T-helper 1 cell (primary cell): Measurements from ENCODE around the gene EYS.

Experiments used
- DNase-seq, 5 donors: peaks; one replicate each; pipeline ENCODE4 v3.0.0-alpha.2; 2012 to 2020

Gene EYS

DNA sequence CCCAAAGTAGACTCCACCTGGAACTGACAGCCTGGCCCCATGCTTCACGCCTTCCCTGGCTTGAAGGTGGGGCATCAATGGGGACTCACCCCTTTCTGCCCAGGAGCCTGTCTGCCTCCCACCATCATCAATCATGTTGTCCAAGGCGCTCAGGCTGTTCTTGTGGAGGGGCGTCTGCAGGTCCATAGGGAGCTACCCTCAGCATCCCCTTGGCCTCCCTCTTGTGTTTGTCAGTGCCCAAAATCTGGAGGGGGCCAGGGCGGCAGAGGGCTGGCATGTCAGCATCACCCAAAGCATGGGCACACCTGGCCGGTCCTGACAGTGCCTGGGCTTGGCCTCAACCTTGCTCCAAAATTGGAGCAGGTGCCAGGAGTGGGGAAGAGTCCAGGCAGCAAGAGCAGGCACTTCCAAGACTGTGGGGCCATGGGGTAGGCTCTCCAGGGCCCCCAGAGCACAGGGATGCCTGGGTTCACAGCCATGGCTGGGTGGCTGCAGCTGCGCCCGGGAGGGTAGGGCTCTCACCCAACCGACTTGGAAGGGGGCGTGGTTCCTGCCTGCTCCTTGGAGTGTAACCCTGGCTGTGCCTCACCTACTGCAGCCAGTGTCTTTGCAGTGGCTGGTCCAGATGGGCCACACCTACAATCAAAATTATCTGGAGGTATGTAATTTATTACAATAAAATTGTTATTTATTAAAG is 903.4 kb downstream of the EYS start:
- no peak for DNase-seq

GRCh38 chr6:64792534-64792933 is 914.5 kb downstream of the EYS start:
- no peak for DNase-seq

GRCh38 chr6:64789476-64789875 is 917.5 kb downstream of the EYS start:
- no peak for DNase-seq

GRCh38 chr6:64786736-64787135 is 920.3 kb downstream of the EYS start:
- DNase-seq = no peak

GRCh38 chr6:64782877-64783276 is 924.1 kb downstream of the EYS start:
- DNase-seq = no peak

DNA sequence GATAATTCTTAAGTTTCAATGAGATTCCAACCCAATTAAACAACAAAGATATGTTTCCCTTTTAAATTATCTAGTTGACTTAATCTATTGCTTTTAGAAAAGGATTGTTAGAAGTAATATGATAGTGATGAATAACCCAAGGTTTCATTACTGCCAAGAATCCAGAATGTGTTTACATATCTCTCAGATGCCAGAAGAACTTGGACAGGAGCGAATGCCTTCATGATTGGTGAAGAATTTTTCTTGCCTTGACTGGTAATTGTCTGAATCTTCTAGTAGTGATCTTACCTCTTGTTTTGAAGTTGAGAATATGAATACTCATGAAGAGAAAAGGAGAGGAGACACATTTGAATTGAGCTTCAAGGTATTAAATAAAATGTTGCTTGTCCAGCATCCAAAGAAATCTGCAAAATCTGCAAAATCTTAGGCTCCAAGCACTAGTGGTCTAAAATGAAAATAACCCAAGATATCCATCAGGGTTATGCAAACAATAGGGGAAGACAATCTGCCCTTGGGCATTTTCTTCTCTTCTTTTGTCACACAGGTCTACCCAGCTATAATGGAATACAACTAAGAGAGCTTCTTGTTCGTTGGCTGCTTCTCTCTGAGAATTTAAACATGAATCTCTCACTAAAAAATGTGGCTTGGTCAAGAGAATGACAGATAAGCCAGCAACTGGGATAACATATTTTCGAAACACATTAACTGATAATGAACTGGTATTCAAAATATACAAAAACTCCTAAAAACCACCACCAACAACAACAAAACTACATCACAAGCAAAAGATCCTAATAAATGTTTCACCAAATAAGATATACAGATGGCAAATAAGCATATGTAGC is 928.9 kb downstream of the EYS start:
- DNase-seq = no peak

DNA sequence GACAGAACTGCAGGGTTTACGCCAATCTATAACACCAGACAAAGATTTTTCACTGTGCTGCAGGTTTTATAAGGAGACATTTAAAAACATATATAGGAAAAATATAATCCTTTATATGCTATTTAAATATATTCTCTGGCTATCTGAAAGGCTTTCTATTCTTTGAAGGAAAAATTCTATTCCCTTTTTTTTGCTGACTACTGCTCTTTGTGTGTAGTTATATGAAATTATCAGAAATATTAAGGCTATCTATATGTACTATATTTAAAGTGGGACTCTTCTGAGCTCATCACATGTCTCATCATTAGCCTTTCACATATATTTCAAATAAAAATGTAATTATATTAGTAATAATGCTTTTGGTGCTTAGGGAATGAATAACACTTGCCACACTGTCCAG is 930.7 kb downstream of the EYS start:
- no peak for DNase-seq

- DNase-seq = no peak
Measured at GRCh38 chr6:64774881-64775280, 932.1 kb downstream of the EYS start.

DNA sequence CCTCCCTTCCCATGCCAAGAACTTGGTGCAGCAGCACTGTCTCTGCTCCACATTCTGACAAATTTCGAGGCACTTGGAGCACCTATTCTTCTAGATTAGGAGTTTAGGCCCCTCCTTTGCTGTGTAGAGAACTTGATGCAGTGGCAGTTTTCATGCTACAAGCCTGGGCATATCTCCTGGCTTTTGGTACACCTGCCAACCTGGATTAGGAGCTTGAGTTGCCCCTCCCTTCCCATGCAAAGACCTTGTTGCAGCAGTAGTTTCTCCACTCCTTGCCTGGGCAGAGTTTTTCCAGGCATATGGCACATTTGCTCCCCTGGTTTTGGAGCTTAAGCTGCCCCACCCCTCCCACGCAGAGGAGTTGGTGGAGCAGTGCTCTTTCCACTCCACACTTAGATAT is 956.1 kb downstream of the EYS start:
- DNase-seq = no peak

DNA sequence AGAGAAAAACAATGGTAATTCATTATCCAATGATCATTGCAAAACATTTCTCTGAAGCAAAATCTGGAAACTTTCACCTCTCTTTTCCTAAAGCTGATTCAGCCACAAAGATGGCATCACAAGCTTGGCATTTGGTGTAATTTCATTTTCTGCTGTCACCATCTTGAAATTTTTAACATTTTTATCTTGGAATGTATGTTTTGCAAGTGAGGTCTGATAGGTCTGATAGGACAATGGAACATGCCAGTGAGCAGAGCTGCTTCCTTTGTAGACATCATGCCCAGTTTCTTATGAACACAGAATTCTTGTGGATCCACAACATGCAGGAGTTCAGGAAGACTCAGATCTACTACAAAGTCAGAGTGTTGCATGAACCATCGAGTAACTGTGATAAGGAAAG is 969.6 kb downstream of the EYS start:
- DNase-seq = no peak

- no peak for DNase-seq
Measured at GRCh38 chr6:64736421-64736950, 970.5 kb downstream of the EYS start.

GRCh38 chr6:64733433-64733832 is 973.6 kb downstream of the EYS start:
- DNase-seq = no peak

- no peak for DNase-seq
Measured at GRCh38 chr6:64732888-64733287, 974.1 kb downstream of the EYS start.

DNA sequence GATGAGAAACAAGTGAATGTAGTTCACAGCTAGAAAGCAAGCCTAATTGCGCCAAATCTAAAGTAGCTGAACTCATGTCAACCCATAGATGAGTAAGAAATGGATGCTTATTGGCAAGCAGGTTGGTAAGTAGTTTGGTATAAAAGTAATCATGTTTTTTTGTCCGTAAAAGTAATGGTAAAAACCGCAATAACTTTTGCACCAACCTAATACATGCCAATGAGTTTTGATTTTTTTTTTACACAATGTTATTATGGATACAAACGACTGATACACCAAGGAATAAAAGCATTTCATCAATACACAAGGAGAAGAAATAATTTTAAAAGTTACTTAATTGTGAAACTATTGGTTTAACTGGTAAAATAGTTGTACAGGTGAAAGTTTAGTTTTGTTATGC is 977.5 kb downstream of the EYS start:
- no peak for DNase-seq

DNA sequence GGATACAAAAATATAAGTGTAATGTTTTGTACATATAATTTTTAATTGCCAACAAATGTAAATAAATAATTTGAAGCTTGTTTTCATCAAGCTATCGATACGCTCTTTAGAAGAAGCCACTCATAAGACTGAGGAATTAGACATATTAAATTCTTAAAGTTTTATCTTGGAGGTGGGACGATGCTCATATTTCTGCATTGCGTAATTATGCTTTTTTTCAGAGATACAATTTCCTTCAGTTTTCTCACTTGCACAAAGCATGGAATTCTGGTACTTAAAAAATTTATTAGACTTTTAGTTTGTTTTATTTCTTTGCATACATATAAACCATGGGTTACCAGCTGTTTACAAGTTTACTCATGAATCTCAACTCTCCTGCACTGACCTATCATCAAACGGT is 980.0 kb downstream of the EYS start:
- DNase-seq = no peak

- DNase-seq = no peak
Measured at GRCh38 chr6:64724091-64724490, 982.9 kb downstream of the EYS start.

GRCh38 chr6:64723327-64724058 is 983.5 kb downstream of the EYS start:
- DNase-seq = no peak

GRCh38 chr6:64721865-64722264 is 985.2 kb downstream of the EYS start:
- no peak for DNase-seq

GRCh38 chr6:64717281-64717680 is 989.7 kb downstream of the EYS start:
- DNase-seq = no peak

- no peak for DNase-seq
Measured at GRCh38 chr6:64715624-64716023, 991.4 kb downstream of the EYS start.

DNA sequence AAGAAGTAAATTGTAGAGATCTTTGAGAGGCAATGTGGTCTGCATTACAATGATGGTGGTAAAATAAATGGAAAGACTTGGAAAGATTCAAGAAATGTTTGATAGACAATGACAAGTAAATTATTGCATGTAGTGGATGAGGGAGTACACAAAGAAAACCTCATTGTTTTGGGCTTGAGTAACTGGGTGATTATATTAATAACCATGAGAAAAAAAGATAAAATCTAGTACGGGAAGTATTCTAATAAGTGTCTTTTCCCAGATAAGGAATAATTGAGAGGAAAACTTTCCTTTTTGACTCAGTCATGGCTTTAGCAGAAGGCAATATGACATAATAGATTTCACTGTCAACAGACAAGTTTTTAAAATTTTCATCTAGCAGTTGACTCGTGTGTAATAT is 993.0 kb downstream of the EYS start:
- no peak for DNase-seq

DNA sequence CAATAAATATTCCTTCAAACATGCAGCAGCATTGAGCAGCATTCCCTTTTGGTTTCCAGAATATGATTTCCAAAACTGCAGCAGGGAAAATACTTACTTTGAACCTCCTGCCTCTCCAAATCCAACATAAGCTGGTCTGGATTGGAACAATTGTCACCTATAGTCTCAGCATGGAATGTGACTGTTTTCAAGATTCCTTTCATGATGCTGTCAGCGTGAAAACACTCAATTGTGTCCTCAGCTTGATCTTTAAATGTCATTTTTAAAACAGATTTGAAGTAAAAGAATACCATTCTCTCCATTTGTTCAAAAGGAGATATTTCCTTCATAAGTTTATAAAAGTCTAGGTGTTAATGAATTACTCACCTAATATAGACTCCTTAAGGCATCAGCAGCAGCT is 993.9 kb downstream of the EYS start:
- DNase-seq = no peak

- DNase-seq = no peak
Measured at GRCh38 chr6:64712606-64713005, 994.4 kb downstream of the EYS start.

DNA sequence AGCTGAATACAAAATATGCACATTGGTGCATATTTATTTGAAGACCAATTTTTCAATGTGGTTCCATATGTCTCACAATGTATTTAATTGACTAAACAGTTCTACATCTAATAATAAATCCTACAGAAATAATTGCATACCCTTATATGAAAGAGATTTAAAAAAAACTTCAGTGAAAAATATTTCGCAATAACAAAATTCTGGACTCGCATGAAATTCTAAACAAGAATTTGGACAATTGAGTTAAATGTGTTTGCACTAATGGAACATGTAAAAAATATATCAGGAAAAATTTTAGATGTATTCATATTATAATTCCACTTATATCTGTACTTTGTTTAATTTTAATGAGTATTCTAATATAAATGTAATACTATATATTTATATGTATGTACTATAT is 1003.1 kb downstream of the EYS start:
- no peak for DNase-seq
